Keratinocyte (primary cell): ENCODE data around the gene GALNS. TPM values are rescaled to one million over a fixed set of nuclear protein-coding genes. Genes with fewer than 3 reads are reported as not detected.

Experiments
- DNase-seq: peaks from one replicate; pipeline ENCODE4 v3.0.0-alpha.2; 2011; ENCODE audit warnings: low read depth, missing footprints, low spot score
- FAIRE-seq: peaks from 2 replicates; lab custom pipeline; 2011; peaks lifted over from hg19 to GRCh38; lab: Jason Lieb, UNC
- H2AFZ ChIP-seq: 2 replicates; pipeline ENCODE4 v1.6.0; 2012; ENCODE audit warnings: low read length, control low read depth, inconsistent platforms; ENCODE audit not compliant: control insufficient read depth
- H3K27ac ChIP-seq: 2 replicates; pipeline ENCODE4 v1.5.1; 2011; ENCODE audit warnings: low read length; ENCODE audit not compliant: control insufficient read depth, insufficient read depth
- H3K27me3 ChIP-seq: 3 replicates; pipeline ENCODE4 v1.6.0; 2011; ENCODE audit warnings: low read length; ENCODE audit not compliant: control insufficient read depth, insufficient read depth; ENCODE audit errors: extremely low read depth
- H3K36me3 ChIP-seq, 2 experiments: 2 replicates in 1 of 2; 3 replicates in 1 of 2; pipeline ENCODE4 v1.5.1; 2011; ENCODE audit warnings: low read length in 2 of 2, mild to moderate bottlenecking in 1 of 2; ENCODE audit not compliant: control insufficient read depth in 2 of 2, insufficient read depth in 2 of 2; ENCODE audit errors: extremely low read depth in 1 of 2
- H3K4me1 ChIP-seq: 3 replicates; pipeline ENCODE4 v1.5.1; 2011; ENCODE audit warnings: low read length; ENCODE audit not compliant: control insufficient read depth, insufficient read depth; ENCODE audit errors: extremely low read depth
- H3K4me2 ChIP-seq: 3 replicates; pipeline ENCODE4 v1.6.0; 2011; ENCODE audit warnings: low read depth, low read length; ENCODE audit not compliant: control insufficient read depth, insufficient read depth; ENCODE audit errors: extremely low read depth
- H3K4me3 ChIP-seq, 3 experiments: fragments of 200-600 bp in 1 of 3; sonication (generic) in 1 of 3; 2 replicates in 2 of 3; 3 replicates in 1 of 3; pipeline ENCODE4 v1.5.1; 2011 to 2016; ENCODE audit warnings: low read length in 3 of 3, mild to moderate bottlenecking in 3 of 3, control low read depth in 2 of 3, inconsistent platforms in 1 of 3, low read depth in 1 of 3, mixed read lengths in 1 of 3, mixed run types in 1 of 3, moderate library complexity in 1 of 3; ENCODE audit not compliant: control insufficient read depth in 2 of 3, insufficient read depth in 2 of 3; ENCODE audit errors: extremely low read depth in 1 of 3
- H3K79me2 ChIP-seq: 2 replicates; pipeline ENCODE4 v1.6.0; 2012; ENCODE audit warnings: low read length; ENCODE audit not compliant: control insufficient read depth, insufficient read depth
- H3K9ac ChIP-seq: 3 replicates; pipeline ENCODE4 v1.6.0; 2011; ENCODE audit warnings: low read length; ENCODE audit not compliant: control insufficient read depth, insufficient read depth; ENCODE audit errors: extremely low read depth
- H3K9me1 ChIP-seq: 3 replicates; pipeline ENCODE4 v1.6.0; 2011; ENCODE audit warnings: low read length; ENCODE audit not compliant: control insufficient read depth, insufficient read depth; ENCODE audit errors: extremely low read depth
- H3K9me3 ChIP-seq: 2 replicates; pipeline ENCODE4 v1.5.1; 2012; ENCODE audit warnings: low read depth, low read length; ENCODE audit not compliant: control insufficient read depth
- H4K20me1 ChIP-seq: 3 replicates; pipeline ENCODE4 v1.6.0; 2011; ENCODE audit warnings: low read length; ENCODE audit not compliant: control insufficient read depth, insufficient read depth; ENCODE audit errors: extremely low read depth
- CTCF ChIP-seq, 3 experiments: IDR thresholded peaks in 1 of 3; conservative IDR thresholded peaks in 1 of 3; optimal IDR thresholded peaks in 1 of 3; 2 replicates in 2 of 3; 3 replicates in 1 of 3; pipeline versions ENCODE3 to v1.5.1; 2011; ENCODE audit warnings: low read length in 3 of 3, mild to moderate bottlenecking in 3 of 3, moderate library complexity in 2 of 3, control low read depth in 1 of 3, inconsistent platforms in 1 of 3; ENCODE audit not compliant: insufficient read depth in 2 of 3; ENCODE audit errors: extremely low read depth in 1 of 3
- EZH2 ChIP-seq: IDR thresholded peaks from one replicate; pipeline ENCODE4 v1.6.1; 2012; ENCODE audit warnings: inconsistent platforms, mild to moderate bottlenecking, low read length, moderate library complexity
- dilution Hi-C: fragments of 300-500 bp; cut with MboI; formaldehyde crosslinking; loops from one replicate; pipeline ENCODE4 v1.7.0; 2020; ENCODE audit warnings: low sequenced_read_pairs; ENCODE audit not compliant: extremely low pct_ligation_motif_present
- polyA plus RNA-seq, 5 experiments: library from polyadenylated mRNA; depleted of rRNA in 3 of 5; stranded (reverse) in 3 of 5; stranded (forward) in 1 of 5; unstranded in 1 of 5; fragments of >200 nt; gene quantifications; 1 replicate in 1 of 5; 2 replicates in 3 of 5; 3 replicates in 1 of 5; pipeline versions ENCODE4 v1.2.1 to v1.2.3, GENCODE V29; 2011 to 2012; ENCODE audit warnings: missing spikeins in 2 of 5, low read depth in 1 of 5, low replicate concordance in 1 of 5

The GALNS gene
- polyA plus RNA-seq, 1 donor (not counting 4 experiments of a cell fraction or from before 2014, with no cell fraction given) = 8.3 TPM

- Histone ChIP-seq H3K27ac (no peak overlapping the region), H3K4me2 (no peak overlapping the region), H3K9ac (no peak overlapping the region), H3K36me3 (no peaks in the 10 kb centered on the region), H3K9me3 (no peaks in the 10 kb centered on the region), H3K4me1 (peaks cover 2% of the 10 kb centered on the region), H4K20me1 (no peaks in the 10 kb centered on the region), H3K79me2 (no peaks in the 10 kb centered on the region), H2AFZ (no peak overlapping the region), H3K4me3 (no peak overlapping the region), H3K27me3 (peaks cover 2% of the 10 kb centered on the region), H3K9me1 (no peaks in the 10 kb centered on the region)
- no peak for DNase-seq
- TF ChIP-seq EZH2 (no peak), CTCF (optimal IDR thresholded peaks at IDR 0.05 in 1 of 3, IDR thresholded peaks at IDR 0.05 in 1 of 3, conservative IDR thresholded peaks at IDR 0.05 in 1 of 3; ENCODE audit: extremely low read depth in 1 of 3, insufficient read depth in 2 of 3, low read length in 3 of 3) (no peak)
- dilution Hi-C loops = no loop called here
- no peak for FAIRE-seq
These were observed 58.7 kb downstream of the GALNS start for GRCh38 chr16:88798073-88798472.

DNA sequence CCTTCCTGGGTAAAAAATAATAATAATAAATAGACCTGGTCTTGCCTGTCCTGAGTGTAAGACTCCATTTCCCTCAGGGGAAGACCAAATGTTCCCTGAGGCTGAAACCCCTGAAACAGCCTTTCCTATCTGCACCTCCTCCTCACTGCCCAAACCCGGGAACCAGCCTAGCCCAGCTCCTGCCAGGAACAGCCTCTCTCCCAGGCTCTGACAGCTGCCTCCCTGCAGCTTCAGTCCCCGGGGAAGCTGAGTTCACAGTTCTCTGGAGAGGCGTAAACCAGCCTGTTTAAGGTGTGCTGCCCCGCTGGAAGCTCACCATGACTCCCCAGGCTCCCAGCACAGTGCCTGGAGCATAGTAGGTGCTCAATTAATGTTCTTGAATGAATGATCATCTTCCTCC is 60.5 kb downstream of the GALNS start:
- H3K9me1 ChIP-seq = no peaks in the 10 kb centered on the region
- no peaks in the 10 kb centered on the region for H3K4me1 ChIP-seq
- no peak overlapping the region for H3K9ac ChIP-seq
- no peak overlapping the region for H3K4me2 ChIP-seq
- TF ChIP-seq CTCF (optimal IDR thresholded peaks at IDR 0.05 in 1 of 3, IDR thresholded peaks at IDR 0.05 in 1 of 3, conservative IDR thresholded peaks at IDR 0.05 in 1 of 3; ENCODE audit: extremely low read depth in 1 of 3, insufficient read depth in 2 of 3, low read length in 3 of 3) (no peak), EZH2 (no peak)
- dilution Hi-C loops = no loop called here
- DNase-seq (no peak), FAIRE-seq (no peak)
- no peaks in the 10 kb centered on the region for H3K9me3 ChIP-seq
- H3K27me3 ChIP-seq = peaks cover 18% of the 10 kb centered on the region
- no peaks in the 10 kb centered on the region for H3K36me3 ChIP-seq
- H3K4me3 ChIP-seq = no peak overlapping the region
- no peaks in the 10 kb centered on the region for H4K20me1 ChIP-seq
- H2AFZ ChIP-seq = no peak overlapping the region
- H3K79me2 ChIP-seq = no peaks in the 10 kb centered on the region
- no peak overlapping the region for H3K27ac ChIP-seq
